ENCODE measurements around the gene LCE6A.

The LCE6A gene

GRCh38 chr1:152884506-152884905, 41.9 kb downstream of the LCE6A start:
- DNase-seq: no peak
- TF ChIP-seq GATA1 (IDR thresholded peaks at IDR 0.05; ENCODE audit: low read depth, low read length): no peak
- no peak for TF ChIP-seq POLR2A (IDR thresholded peaks at IDR 0.05; ENCODE audit: low read length)

GRCh38 chr1:152884966-152885624, 42.4 kb downstream of the LCE6A start:
- TF ChIP-seq GATA1 (IDR thresholded peaks at IDR 0.05; ENCODE audit: low read depth, low read length) (no peak), POLR2A (IDR thresholded peaks at IDR 0.05; ENCODE audit: low read length) (no peak)
- no peak for DNase-seq

DNA sequence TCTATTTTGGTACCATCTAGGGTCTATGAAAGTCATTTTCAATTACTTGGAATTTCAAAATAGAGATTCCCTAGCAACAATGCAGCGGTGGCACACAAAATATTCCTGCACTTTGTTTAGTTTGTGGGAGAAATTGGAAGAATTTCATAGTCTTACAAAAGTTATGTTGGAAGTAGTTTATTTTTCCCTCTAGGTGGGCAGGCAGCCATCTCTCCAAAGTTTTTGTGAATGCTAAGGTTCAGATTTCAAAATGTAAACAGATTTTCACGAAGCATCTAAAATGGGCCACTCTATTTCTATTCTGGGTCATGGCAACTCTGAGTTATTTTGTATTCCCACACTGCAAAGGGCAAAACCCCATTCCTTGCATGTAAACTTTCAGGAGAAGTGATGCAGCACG, 43.4 kb downstream of the LCE6A start:
- TF ChIP-seq POLR2A (IDR thresholded peaks at IDR 0.05; ENCODE audit: low read length): no peak
- TF ChIP-seq GATA1 (IDR thresholded peaks at IDR 0.05; ENCODE audit: low read depth, low read length): no peak
- no peak for DNase-seq

- DNase-seq: no peak
- TF ChIP-seq POLR2A (IDR thresholded peaks at IDR 0.05; ENCODE audit: low read length): no peak
- TF ChIP-seq GATA1 (IDR thresholded peaks at IDR 0.05; ENCODE audit: low read depth, low read length): no peak
Measured at GRCh38 chr1:152886758-152887409, 44.2 kb downstream of the LCE6A start.

- DNase-seq: no peak
- TF ChIP-seq GATA1 (IDR thresholded peaks at IDR 0.05; ENCODE audit: low read depth, low read length): no peak
- no peak for TF ChIP-seq POLR2A (IDR thresholded peaks at IDR 0.05; ENCODE audit: low read length)
Measured at GRCh38 chr1:152888126-152888525, 45.5 kb downstream of the LCE6A start.
